ENCODE data around the gene LAPTM5.

The LAPTM5 gene

DNA sequence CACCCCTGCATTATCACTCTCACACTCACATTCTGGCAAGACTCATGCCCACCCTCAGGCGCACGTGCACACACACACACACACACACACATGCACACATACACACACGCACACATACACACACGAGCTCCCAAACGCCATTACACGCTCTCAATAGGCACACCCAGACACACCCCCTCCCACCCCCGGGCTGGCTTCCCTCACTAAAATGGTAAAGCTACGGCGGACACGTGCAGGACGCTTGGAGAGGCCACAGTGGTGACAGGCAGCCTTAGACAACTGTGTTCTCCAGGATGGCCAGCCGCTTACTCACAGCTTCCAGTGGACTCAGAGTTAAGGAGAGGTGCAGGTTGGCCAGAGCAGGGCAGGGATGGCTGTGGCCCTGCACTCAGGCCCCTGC lies 44.3 kb downstream of the LAPTM5 start:
- DNase-seq: no peak

DNA sequence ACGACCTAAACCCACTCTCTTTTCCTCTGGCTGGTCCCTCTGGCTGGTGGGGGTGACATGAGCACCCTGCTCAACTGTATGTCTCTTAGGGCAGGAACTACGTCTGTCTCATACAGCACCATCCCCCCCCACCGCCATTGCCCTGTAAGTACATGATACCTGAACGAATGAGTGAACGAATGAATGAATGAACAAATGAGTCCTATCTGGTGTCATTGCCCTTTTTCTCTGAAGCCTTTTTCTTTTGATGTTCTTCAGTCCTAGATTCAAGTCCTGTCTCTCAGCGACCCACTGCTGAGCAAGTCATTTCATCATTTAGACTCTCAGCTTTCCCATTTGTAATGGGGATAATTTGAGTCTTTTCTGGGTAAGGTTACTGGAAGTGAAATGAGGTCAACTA lies 45.0 kb downstream of the LAPTM5 start:
- no peak for DNase-seq

DNA sequence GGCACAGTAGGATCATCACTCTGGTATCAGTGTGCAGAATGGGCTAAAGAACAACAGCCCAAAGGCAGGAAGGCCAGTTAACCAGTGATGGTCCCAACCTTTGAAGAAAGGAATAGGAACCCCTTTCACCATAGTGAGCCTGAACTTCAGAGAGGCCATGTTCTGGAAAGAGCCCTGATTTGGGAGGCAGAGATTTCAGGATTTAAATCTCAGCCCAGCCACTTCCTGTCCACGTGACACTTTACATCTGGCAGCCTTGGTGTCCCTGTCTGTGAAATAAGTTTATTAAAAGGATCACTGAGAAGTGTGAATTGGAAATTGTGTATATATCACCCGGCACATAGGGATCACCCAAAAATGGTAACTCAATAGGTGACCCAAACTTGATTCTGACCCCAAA lies 47.2 kb downstream of the LAPTM5 start:
- no peak for DNase-seq

DNA sequence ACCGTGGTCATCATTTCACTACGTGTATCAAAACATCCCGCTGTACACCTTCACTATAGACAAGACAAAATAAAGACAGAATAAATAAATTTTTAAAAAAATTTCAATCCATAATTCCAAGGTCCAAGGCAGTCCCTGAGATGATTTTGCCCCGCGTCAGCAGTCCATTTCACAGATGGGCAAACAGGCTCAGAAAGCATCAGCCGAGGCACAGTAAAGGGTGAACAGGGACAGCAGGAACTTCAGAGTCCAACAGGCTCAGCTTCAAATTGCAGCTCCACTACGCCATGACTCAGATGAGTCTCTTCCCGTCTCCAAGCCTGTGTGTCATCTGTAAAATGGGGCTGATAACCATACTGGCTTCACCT lies 49.2 kb downstream of the LAPTM5 start:
- no peak for DNase-seq

DNA sequence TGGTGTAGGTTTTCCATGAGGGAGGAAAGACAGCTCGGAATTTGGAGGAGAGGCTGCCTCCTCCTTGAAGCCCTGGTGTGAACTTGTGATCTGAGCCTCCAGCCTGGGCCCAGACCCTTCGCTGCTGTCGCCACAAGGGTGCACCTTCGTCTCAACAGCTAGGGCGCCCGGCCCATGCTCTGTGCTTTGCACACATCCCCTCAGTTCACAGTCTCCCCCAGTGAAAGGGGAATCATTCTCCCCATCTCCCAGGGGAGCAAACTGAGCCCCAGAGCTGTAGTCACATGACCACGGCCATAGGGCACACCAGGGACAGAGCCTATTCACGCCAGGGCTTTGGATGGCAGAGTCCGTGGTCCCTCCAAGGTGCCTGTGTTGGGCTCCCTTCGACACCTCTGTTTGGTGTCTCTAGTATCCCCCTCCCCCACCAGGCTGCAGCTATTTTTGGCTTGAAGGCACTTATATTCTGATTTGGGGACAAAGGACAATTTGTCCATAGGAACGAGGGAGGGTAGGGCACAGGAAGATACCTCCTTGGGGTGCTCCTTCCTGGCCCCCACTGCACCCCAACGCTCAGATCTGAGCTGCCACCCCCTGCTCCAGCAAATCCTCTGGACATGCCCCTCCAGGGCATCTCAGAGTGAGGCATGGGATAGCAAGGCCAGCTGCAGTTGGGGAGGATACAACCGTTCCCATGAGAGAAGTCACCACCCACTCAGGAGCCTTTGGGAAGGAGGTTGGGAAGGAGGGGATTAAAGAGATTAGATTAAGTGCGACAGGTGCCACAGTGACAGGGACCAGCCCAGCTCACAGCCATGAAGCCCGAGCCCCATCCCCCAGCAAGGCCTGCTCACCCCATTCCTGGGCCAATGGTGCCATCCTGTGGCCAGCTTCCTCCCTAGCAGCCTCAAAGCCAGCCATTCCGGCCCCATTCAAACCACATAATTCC lies 49.9 kb downstream of the LAPTM5 start:
- peak; percentile 56 to 63 for DNase-seq

DNA sequence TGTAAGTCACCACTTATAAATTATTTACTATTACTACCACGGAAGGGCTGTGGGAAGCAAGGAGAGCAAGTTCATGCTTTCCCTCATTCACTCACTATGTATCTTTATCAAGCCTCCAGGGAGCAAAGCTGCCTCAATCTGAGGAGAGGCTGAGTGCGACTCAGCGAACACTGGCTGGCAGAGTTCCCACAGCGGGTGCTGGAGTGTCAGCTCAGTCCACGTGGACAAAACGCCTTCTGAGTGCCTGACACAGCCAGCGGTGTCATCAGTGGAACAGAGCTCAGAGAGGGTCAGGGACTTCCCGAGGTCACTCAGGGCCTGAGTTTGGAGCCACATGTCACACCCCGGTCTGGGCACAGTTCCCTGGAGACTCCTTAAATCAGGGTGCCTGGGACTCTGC lies 51.0 kb downstream of the LAPTM5 start:
- peak in 1 of 2 donors; percentile 52 for DNase-seq

DNA sequence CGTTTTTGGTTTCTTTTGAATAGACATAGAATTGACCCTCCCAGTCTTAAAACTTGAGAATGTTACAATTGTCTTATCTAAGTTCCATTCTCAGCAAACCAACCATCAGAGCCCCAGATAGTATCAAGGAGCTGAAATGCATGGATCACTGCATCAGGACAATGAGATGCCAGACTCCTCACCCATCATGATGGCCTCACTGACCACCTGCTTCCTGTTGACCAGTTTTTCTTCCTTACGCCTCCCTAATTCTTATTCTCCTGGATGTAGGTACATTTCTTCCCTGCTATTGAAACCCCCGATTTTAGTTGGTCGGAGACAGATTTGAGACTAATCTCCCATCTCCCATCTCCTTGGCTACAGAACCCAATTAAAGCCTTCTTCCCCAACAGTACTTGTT lies 51.9 kb downstream of the LAPTM5 start:
- no peak for DNase-seq

DNA sequence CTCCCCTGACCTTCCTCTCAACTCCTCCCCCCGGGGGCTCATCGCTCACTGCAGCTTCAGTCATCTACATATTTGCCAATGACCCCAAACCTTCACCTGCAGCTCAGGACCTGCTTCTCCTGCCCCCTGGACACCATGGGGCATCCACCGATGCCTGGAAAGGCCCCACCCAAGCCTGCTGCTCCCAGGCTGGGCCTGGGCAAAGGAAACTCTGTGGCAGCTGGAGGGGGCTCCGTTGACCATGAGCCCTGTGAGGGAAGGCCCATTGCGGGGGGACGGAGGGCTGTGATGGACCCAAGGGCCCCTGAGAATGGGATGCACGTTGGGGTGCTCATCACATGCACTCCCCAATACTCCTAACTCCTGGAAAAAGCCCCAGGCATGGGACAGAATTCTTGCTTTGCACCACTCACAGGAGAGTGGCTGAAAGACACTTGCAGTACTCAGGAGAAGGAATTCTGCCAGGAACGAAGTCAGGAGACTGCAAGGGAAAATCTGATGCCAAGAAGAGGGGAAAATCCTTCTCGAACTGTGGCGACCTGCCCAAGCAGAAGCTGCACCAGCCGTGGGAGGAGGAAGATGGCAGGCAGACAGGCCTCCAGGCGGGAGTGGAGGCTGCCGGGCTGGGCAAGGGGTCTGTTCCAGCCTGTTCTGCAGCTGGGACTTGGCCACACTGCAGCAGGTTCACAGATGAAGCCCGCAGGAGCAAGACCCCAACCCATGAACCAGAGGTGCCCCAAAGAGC lies 52.6 kb downstream of the LAPTM5 start:
- no peak for DNase-seq

DNA sequence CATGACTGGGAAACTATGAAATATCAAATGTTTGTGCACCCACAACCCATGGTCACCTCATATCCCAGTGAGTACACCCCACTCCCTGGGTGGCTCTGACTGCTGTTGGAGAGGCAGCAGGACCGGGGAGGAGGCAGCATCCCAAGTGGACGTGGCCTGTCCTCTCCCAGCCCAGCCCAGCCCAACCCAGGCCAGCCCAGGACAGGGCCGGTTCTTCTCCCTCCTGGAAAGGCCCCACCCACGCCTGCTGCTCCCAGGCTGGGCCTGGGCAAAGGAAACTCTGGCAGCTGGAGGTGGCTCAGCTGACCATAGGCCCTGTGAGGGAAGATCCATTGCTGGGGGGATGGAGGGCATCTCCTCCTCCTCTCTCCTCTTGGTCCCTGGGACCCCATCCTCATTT lies 53.3 kb downstream of the LAPTM5 start:
- DNase-seq: no peak

DNA sequence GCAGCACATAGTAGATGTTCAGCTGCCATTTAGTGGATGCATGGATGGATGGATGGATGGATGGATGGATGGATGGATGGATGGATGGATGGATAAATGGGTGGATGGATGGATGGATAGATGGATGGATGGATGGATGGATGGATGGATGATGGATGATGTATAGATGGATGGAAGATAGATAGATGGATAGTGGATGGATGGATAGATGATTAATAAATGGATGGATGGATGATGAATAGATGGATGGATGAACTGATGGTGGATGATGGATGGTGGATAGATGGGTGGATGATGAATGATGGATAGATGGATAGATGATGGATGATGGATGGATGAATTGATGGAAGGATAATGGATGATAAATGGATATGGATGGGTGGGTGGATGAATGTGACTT lies 54.8 kb downstream of the LAPTM5 start:
- no peak for DNase-seq

DNA sequence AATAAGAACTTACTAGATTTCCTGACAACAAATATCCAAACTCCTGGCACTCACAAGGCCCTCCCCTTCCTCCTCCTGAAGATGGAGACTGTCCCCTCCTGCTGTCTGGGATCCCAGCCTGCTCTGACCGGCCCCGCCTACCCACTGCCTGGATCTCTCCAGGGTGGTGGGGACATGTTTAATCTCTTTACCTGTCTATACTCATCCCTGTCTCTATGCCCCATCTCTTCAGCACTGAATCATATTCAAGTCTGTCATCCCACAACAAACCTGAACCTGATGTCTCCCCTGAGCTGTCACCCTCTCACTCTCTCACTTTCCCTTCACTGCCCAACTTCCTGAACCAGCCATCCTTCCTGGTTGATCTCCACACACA lies 56.3 kb downstream of the LAPTM5 start:
- DNase-seq: no peak

DNA sequence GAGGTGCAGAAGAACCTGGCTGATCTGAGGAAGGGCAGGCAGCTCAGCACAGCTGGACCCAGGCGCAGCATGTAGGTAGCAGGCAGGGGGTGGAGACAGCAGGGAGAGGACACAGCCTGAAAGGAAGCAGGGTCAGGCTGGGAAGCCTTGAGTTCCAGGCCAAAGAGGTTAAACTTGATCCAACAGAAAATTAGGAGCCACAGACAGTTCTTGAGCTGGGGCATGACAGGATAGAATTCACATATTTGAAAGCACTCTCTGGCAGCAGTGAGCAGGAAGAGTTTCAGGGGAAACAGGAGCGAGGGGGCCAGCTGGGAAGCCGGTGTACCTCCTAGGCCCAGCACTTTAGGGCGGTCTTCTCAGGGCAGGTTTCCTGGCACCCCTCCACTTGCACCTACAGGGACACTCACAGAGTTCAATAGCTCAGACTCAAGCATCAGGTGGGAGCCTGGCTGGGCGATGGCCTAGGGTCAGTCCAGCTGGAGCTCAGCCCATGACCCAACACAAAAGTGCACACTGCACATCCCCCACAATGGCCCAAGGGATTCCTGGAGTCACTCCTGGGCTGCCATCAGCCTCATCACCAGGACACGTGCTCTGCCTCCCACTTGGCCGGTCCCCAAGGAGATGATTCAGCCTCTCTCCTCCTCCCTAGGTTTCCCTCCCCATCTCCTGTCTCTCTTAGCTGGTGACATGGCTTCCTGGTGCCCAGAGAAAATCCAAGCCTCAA lies 56.9 kb downstream of the LAPTM5 start:
- no peak for DNase-seq

DNA sequence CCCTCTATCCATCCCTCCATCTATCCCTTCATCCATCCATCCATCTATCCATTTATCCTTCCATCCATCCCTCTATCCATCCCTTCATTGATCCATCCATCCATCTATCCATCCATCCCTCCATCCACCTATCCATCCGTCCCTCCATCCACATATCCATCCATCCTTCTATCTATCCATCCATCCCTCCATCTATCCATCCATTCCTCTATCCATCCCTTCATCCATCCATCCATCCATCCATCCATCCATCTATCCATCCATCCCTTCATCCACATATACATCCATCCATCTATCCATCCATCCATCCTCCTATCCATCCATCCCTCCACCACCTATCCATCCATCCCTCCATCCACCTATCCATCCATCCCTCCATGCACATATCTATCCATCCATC lies 57.8 kb downstream of the LAPTM5 start:
- no peak for DNase-seq

DNA sequence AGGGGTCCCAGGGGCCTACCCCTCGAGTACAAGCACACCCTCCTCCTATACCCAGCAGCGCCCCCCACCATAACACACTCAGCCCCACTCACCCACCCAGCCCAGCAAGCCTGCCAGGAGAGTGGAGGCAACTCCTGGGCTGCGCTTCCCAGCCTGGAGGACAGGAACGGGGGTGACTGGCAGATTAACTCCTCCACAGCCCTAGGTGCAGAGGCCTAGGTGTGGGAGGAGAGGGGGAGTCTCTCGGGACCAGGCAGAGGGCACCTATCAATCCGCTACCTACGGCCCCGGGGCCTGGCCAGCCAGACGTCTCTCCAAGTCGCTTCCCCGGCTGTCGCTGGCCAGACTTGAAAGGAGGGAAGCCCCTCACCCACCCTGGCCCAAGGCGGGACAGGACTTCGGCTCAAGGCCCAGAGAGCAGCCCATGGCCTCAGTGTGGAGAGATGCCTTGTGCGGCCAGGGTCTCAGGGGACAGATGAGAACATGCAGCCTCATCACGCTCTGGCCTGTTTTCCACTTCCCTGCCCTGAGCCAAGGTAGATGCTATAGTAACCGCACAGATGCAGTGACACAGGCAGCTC lies 59.1 kb downstream of the LAPTM5 start:
- DNase-seq: no peak

DNA sequence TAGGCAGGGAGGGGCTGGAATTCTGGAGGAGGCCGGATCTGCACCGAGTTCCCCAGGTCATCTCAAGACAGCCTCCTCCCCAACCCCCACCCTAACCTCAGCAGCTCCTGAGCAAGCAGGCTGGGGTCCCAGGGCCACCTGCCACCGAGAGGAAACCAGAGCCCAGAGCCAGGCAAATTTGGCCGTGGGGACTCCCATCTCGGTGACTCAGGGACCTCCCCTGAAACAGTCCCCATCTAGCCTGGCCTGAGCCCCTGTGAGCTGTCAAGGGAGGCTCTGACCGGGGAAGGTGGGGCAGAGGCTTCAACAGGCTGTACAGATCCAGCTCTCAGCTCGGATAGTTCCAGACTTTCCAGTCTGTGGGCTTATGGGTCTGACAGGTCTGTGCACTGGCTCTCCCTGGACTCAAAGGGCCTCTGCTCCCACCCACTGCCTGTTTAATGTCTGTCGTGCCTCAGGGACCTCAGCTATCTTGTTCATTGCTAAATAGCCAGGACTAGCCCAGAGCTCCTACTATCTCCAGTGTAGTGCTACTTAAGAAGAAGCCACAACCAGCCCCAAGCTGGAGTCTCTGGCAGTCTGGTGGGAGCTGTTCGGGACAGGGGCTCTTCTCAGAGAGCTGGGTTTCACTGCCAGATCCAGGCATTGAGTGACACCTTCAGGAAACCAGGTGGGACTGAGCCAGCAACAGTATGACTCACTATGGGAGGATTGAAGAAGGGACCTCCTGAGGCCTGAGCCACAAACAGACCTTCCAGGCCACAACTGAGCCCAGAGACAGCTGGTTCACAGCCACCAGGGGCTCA lies 59.8 kb downstream of the LAPTM5 start:
- no peak for DNase-seq

DNA sequence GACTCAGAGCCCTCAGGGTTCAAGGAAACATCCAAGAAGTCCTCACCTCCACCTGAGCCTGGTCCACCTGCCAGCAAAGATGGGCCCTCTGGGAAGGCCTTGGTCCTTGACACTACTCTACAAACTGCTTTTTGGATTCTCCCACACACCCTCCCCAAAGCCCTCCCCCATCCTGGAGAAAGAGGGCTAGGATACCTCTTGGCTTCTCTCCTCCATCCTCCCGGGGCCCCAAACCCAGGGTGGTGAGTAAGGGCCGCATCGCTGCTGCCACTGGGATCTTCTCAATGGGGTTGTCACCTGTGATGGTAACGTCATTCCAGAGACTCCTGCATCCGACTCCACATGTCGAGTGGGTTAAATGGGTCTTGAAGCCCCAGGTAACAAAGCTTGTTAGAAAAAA lies 60.7 kb downstream of the LAPTM5 start:
- DNase-seq: no peak

DNA sequence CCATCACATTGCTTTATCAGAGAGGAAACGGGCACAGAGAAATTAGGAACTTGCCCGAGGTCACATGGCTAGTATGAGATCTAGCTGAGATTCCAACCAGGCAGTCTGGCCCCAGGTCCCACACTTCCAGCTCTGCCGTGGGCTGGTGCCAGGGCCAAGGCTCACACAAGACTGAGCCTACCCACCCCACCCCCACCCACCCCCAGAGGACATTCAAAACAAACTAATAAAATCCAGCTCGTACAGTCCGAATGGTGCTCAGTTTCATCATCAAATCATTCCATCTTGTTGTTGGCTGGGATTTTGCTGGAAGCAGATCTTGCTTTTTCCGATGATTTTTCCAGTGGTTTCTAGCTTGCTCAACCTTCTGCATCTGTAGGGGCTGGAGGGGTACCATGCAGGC lies 62.1 kb downstream of the LAPTM5 start:
- DNase-seq: peak in 1 of 2 donors; percentile 27

DNA sequence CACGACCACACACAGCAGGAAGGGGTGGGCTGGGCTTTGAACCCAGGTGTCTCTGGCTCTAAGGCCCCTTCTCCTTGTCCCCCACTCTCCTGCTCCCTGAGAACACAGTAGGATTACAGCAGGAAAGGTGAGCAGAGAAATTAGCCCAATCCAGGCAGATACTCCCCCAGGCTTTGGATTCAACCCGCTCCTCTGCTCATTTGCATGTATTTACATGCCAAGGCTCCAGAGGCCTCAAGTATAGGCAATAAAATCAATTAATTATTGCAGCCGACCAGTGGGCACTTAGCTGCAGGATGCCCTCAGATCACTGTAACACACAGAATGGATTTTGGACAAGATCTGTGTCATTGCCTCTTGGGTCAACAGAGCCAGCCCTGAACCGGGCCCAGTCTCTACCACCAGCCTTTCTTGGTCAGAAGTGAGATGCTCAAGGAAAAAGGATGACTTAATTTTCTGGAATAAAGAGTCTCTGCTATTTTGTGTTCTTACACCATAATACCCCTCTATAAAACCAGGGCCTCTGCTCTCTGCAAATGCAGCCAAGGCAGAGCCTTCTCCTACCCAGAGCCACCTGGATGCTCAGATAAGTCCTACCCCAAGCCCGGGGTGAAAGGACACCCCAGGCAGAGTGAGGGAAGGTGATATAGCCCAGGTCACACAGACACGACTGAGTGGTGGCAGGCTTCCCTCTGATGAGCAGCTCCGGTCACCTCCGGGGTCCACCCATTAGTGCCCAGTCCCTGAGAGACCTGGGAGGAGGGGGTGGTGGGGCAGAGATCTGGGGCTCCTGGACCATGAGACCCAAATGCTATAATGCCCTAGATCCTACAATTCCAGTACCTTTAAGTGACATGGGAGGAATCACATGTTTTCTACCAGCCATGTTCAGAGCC lies 63.0 kb downstream of the LAPTM5 start:
- no peak for DNase-seq

DNA sequence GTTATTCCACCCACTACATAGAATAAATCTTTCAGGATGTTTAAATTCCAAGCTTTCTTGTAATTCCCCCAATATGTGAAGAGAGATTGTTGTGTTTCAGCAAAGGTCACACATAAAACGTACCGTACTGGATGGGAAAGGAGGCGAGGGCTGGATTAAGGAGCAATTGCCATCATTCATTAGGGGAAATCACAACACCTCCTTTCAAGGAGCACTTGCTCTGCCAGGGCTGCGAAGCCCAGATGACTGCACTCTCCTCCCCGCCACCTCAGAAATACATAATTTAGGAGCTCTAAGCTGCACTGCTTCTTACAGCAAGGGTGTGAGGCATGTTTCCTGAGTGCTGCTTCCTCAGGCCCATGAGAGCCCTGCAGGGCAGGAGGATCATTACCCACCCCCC lies 63.8 kb downstream of the LAPTM5 start:
- DNase-seq: no peak

DNA sequence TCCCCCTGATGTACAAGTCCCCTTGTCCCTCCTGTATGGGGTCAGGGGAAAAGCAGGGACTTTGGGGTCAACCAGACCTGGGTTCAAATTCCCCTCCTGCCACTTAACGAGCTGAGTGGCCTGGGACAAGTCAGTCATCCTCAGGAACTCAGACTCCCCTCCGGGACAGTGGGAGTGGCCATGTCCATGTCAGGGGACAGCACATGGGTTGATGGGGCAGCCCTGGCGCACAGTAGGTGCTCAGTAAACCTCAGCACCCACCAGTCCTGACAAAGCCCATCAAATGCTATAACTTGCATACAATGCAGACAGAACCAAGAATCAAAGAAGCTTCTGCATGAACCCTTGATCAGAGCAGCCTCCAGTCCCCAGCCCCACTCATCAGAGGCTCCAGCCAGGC lies 64.2 kb downstream of the LAPTM5 start:
- DNase-seq: no peak

DNA sequence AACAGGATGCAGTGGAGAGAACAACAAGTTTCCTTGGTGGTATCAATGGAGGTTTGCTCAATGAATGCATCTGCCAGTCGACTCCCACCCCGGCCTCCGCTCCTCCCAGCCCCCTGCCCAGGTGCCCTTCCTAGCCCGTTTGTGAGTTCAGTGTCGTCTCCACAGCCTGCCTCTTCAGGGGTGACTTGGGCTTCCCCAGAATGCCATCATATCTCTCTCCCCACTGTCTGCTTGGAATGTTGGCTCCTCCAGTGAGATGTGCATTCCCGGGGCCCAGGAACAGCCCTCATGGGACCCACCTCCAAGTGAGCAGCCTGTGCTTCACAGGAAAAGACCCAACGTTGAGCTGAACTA lies 64.6 kb downstream of the LAPTM5 start:
- no peak for DNase-seq
